ENCODE data around the gene RAB33B.

RAB33B gene

GRCh38 chr4:139488442-139488841, 34.5 kb downstream of the RAB33B start:
- Histone ChIP-seq H4K20me1 (ENCODE audit: insufficient read depth, low read length) (no peaks in the 10 kb centered on the region), H3K36me3 (replicated peaks; ENCODE audit: low read depth, low read length) (no peaks in the 10 kb centered on the region), H3K79me2 (ENCODE audit: low read length) (no peaks in the 10 kb centered on the region), H3K27ac (ENCODE audit: low read length) (no peak overlapping the region), H3K4me1 (ENCODE audit: low read length) (no peaks in the 10 kb centered on the region), H2AFZ (ENCODE audit: low read depth, low read length) (no peak overlapping the region), H3K4me3 (ENCODE audit: low read length) (no peak overlapping the region), H3K27me3 (ENCODE audit: low read depth, low read length) (no peaks in the 10 kb centered on the region), H3K4me2 (ENCODE audit: low read length) (no peak overlapping the region), H3K9ac (ENCODE audit: low read length) (no peak overlapping the region), H3K9me3 (ENCODE audit: insufficient read depth, low read length) (no peaks in the 10 kb centered on the region)
- no peak for TF ChIP-seq EZH2phosphoT487 (IDR thresholded peaks at IDR 0.05; ENCODE audit: low read depth)
- TF ChIP-seq CTCF (IDR thresholded peaks at IDR 0.05; ENCODE audit: low read depth, low read length) = no peak

- no peak overlapping the region for H3K9ac ChIP-seq (ENCODE audit: low read length)
- no peaks in the 10 kb centered on the region for H4K20me1 ChIP-seq (ENCODE audit: insufficient read depth, low read length)
- no peaks in the 10 kb centered on the region for H3K79me2 ChIP-seq (ENCODE audit: low read length)
- no peak overlapping the region for H3K4me2 ChIP-seq (ENCODE audit: low read length)
- H3K27ac ChIP-seq (ENCODE audit: low read length) = no peak overlapping the region
- no peak overlapping the region for H2AFZ ChIP-seq (ENCODE audit: low read depth, low read length)
- no peaks in the 10 kb centered on the region for H3K36me3 ChIP-seq (replicated peaks; ENCODE audit: low read depth, low read length)
- no peaks in the 10 kb centered on the region for H3K9me3 ChIP-seq (ENCODE audit: insufficient read depth, low read length)
- no peaks in the 10 kb centered on the region for H3K27me3 ChIP-seq (ENCODE audit: low read depth, low read length)
- no peaks in the 10 kb centered on the region for H3K4me1 ChIP-seq (ENCODE audit: low read length)
- H3K4me3 ChIP-seq (ENCODE audit: low read length) = no peak overlapping the region
- TF ChIP-seq EZH2phosphoT487 (IDR thresholded peaks at IDR 0.05; ENCODE audit: low read depth) (no peak), CTCF (IDR thresholded peaks at IDR 0.05; ENCODE audit: low read depth, low read length) (no peak)
Measured at GRCh38 chr4:139489638-139490037, 35.7 kb downstream of the RAB33B start.

- Histone ChIP-seq H3K27me3 (ENCODE audit: low read depth, low read length) (no peaks in the 10 kb centered on the region), H3K36me3 (replicated peaks; ENCODE audit: low read depth, low read length) (no peaks in the 10 kb centered on the region), H4K20me1 (ENCODE audit: insufficient read depth, low read length) (no peaks in the 10 kb centered on the region), H3K9me3 (ENCODE audit: insufficient read depth, low read length) (no peaks in the 10 kb centered on the region), H3K4me1 (ENCODE audit: low read length) (no peaks in the 10 kb centered on the region), H2AFZ (ENCODE audit: low read depth, low read length) (no peak overlapping the region), H3K79me2 (ENCODE audit: low read length) (no peaks in the 10 kb centered on the region), H3K27ac (ENCODE audit: low read length) (no peak overlapping the region), H3K4me2 (ENCODE audit: low read length) (no peak overlapping the region), H3K9ac (ENCODE audit: low read length) (no peak overlapping the region), H3K4me3 (ENCODE audit: low read length) (no peak overlapping the region)
- TF ChIP-seq EZH2phosphoT487 (IDR thresholded peaks at IDR 0.05; ENCODE audit: low read depth) = no peak
- no peak for TF ChIP-seq CTCF (IDR thresholded peaks at IDR 0.05; ENCODE audit: low read depth, low read length)
Measured at GRCh38 chr4:139492429-139492828, 38.5 kb downstream of the RAB33B start.

- Histone ChIP-seq H3K4me2 (ENCODE audit: low read length) (no peak overlapping the region), H3K36me3 (replicated peaks; ENCODE audit: low read depth, low read length) (no peaks in the 10 kb centered on the region), H3K9ac (ENCODE audit: low read length) (no peak overlapping the region), H3K9me3 (ENCODE audit: insufficient read depth, low read length) (no peaks in the 10 kb centered on the region), H3K4me3 (ENCODE audit: low read length) (no peak overlapping the region), H3K27ac (ENCODE audit: low read length) (no peak overlapping the region), H2AFZ (ENCODE audit: low read depth, low read length) (no peak overlapping the region), H3K4me1 (ENCODE audit: low read length) (no peaks in the 10 kb centered on the region), H3K27me3 (ENCODE audit: low read depth, low read length) (no peaks in the 10 kb centered on the region), H4K20me1 (ENCODE audit: insufficient read depth, low read length) (no peaks in the 10 kb centered on the region), H3K79me2 (ENCODE audit: low read length) (no peaks in the 10 kb centered on the region)
- TF ChIP-seq EZH2phosphoT487 (IDR thresholded peaks at IDR 0.05; ENCODE audit: low read depth) = no peak
- TF ChIP-seq CTCF (IDR thresholded peaks at IDR 0.05; ENCODE audit: low read depth, low read length) = no peak
Measured at GRCh38 chr4:139493176-139493575, 39.3 kb downstream of the RAB33B start.

Measured in OCI-LY3 (cell line).